ENCODE data around the gene UBTD2. TPM values are rescaled to one million over a fixed set of nuclear protein-coding genes. Genes with fewer than 3 reads are reported as not detected.

Gene UBTD2
- total and polyA plus RNA-seq, 4 donors: 8.8 to 21.1 (median 16.6) TPM

DNA sequence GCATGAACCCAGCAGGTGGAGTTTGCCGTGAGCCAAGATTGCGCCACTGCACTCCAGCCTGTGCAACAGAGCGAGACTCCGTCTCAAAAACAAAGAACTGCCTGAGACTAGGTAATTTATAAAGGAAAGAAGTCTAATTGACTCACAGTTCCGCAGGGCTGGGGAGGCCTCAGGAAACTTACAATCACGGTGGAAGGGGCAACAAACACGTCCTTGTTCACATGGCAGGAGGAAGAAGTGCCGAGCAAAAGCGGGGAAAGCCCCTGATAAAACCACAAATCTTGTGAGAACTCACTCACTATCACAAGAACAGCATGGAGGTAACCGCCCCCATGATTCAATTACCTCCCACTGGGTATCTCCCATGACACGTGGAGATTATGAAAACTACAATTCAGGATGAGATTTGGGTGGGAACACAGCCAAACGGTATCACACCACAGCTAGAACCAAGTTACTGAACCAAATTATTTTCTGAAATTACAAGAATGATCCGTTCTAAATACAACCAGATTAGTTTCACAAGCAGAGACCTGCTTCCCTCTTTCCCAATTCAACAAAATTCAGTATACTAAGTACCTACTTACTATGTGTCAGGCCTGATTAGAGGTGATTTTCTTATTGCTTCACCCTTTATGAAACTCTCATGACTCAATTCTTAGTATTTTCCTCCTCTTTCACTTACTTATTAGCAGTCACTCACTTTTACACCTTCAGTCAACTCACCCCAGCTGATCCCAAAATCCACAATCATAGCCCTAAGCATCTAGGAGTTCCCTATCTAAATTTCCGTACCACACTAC, 8.4 kb downstream of the UBTD2 start:
- ATAC-seq (ENCODE audit: low FRiP score) (no peak), DNase-seq (no peak)
- no peak overlapping the region for H3K27ac ChIP-seq (ENCODE audit: low read depth in 1 of 2, low read length in 2 of 2)

DNA sequence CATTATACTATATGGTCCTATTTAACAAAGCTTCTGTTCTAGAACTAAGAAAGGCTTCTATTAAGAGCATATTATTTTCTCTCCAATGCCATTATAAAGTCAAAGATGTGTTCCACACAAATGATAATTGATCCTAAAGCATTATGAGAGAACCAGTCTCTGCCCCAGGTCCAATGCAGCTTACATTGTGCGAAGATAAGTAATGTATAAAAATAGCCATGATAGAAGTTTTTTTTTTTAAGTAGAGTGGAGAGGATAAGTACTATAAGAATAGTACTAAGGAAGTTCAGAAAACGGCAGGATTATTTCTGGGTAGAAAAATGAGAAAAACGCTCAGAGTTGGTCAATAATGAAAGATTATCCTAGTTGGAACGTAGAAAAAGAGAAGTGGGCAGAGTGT, 15.6 kb downstream of the UBTD2 start:
- H3K27ac ChIP-seq (ENCODE audit: low read depth in 1 of 2, low read length in 2 of 2): no peak overlapping the region
- no peaks in the 10 kb centered on the region for H3K9me3 ChIP-seq (ENCODE audit: control insufficient read depth, low read length)
- intact Hi-C loops (cut with DNase I): no loop called here
- H3K36me3 ChIP-seq (ENCODE audit: control insufficient read depth in 1 of 2, insufficient read depth in 2 of 2, low read length in 1 of 2): peaks cover 0 to 2% of the 10 kb centered on the region in 2 donors
- H3K27me3 ChIP-seq (ENCODE audit: control insufficient read depth in 1 of 2, insufficient read depth in 2 of 2, low read length in 1 of 2): no peaks in the 10 kb centered on the region
- H3K4me3 ChIP-seq (ENCODE audit: low read length in 2 of 2): no peak overlapping the region
- WGBS, 2 donors: 50 to 59% methylated on average over 4 of the region's 4 CpGs
- ATAC-seq (ENCODE audit: low FRiP score) (no peak), DNase-seq (no peak)
- peaks cover 0 to 2% of the 10 kb centered on the region in 2 donors for H3K4me1 ChIP-seq (ENCODE audit: control insufficient read depth in 1 of 2, insufficient read depth in 2 of 2, low read length in 2 of 2)

More for the DNA sequence above, 8.4 kb downstream of the UBTD2 start:
- 90 to 93% methylated on average over 14 of the region's 14 CpGs for WGBS, 2 donors
- intact Hi-C loops (cut with DNase I): no loop called here
- no peaks in the 10 kb centered on the region for H3K27me3 ChIP-seq (ENCODE audit: control insufficient read depth in 1 of 2, insufficient read depth in 2 of 2, low read length in 1 of 2)
- no peaks in the 10 kb centered on the region for H3K4me1 ChIP-seq (ENCODE audit: control insufficient read depth in 1 of 2, insufficient read depth in 2 of 2, low read length in 2 of 2)
- no peak overlapping the region for H3K4me3 ChIP-seq (ENCODE audit: low read length in 2 of 2)
- no peaks in the 10 kb centered on the region for H3K9me3 ChIP-seq (ENCODE audit: control insufficient read depth, low read length)
- H3K36me3 ChIP-seq (ENCODE audit: control insufficient read depth in 1 of 2, insufficient read depth in 2 of 2, low read length in 1 of 2): peaks cover 0 to 2% of the 10 kb centered on the region in 2 donors

- Histone ChIP-seq H3K27ac (ENCODE audit: low read depth in 1 of 2, low read length in 2 of 2) (no peak overlapping the region), H3K27me3 (ENCODE audit: control insufficient read depth in 1 of 2, insufficient read depth in 2 of 2, low read length in 1 of 2) (no peaks in the 10 kb centered on the region), H3K9me3 (ENCODE audit: control insufficient read depth, low read length) (no peaks in the 10 kb centered on the region), H3K4me1 (ENCODE audit: control insufficient read depth in 1 of 2, insufficient read depth in 2 of 2, low read length in 2 of 2) (peaks cover 0 to 2% of the 10 kb centered on the region in 2 donors), H3K4me3 (ENCODE audit: low read length in 2 of 2) (no peak overlapping the region), H3K36me3 (ENCODE audit: control insufficient read depth in 1 of 2, insufficient read depth in 2 of 2, low read length in 1 of 2) (no peaks in the 10 kb centered on the region)
- WGBS, 2 donors: 66 to 75% methylated on average over 4 of the region's 4 CpGs
- DNase-seq (no peak), ATAC-seq (ENCODE audit: low FRiP score) (no peak)
- intact Hi-C loops (cut with DNase I): no loop called here
These were observed 16.9 kb downstream of the UBTD2 start for GRCh38 chr5:172266676-172267092.

DNA sequence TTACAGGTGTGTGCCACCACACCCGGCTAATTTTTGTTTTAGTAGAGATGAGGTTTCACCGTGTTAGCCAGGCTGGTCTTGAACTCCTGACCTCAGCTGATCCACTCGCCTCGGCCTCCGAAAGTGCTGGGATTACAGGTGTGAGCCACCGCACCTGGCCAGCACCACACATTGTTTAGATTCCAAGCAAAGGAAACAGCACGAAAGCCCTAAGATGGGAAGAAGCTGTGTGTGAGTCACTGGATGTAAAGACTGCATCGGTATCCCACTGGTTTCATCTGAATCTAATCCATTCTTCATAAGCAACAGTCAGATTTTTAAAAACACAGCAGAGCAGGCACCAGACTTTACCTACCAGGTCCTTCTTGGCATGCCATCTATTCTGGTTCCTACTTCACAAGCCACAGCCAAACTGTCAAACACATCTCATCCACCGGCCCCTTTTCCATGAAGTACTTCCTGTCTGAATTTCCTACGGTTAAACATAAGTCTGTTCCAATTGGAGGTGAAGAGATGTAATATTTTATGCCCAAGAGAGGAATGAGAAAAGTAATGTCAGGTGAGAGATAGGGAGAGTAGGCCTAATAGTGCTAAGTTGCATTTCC, 17.4 kb downstream of the UBTD2 start:
- Histone ChIP-seq H3K9me3 (ENCODE audit: control insufficient read depth, low read length) (no peaks in the 10 kb centered on the region), H3K36me3 (ENCODE audit: control insufficient read depth in 1 of 2, insufficient read depth in 2 of 2, low read length in 1 of 2) (no peaks in the 10 kb centered on the region), H3K27me3 (ENCODE audit: control insufficient read depth in 1 of 2, insufficient read depth in 2 of 2, low read length in 1 of 2) (no peaks in the 10 kb centered on the region), H3K27ac (ENCODE audit: low read depth in 1 of 2, low read length in 2 of 2) (no peak overlapping the region), H3K4me3 (ENCODE audit: low read length in 2 of 2) (no peak overlapping the region), H3K4me1 (ENCODE audit: control insufficient read depth in 1 of 2, insufficient read depth in 2 of 2, low read length in 2 of 2) (peaks cover 0 to 2% of the 10 kb centered on the region in 2 donors)
- no peak for DNase-seq
- intact Hi-C loops (cut with DNase I): no loop called here
- no peak for ATAC-seq (ENCODE audit: low FRiP score)
- 79% methylated on average over 10 of the region's 10 CpGs for WGBS, 2 donors

DNA sequence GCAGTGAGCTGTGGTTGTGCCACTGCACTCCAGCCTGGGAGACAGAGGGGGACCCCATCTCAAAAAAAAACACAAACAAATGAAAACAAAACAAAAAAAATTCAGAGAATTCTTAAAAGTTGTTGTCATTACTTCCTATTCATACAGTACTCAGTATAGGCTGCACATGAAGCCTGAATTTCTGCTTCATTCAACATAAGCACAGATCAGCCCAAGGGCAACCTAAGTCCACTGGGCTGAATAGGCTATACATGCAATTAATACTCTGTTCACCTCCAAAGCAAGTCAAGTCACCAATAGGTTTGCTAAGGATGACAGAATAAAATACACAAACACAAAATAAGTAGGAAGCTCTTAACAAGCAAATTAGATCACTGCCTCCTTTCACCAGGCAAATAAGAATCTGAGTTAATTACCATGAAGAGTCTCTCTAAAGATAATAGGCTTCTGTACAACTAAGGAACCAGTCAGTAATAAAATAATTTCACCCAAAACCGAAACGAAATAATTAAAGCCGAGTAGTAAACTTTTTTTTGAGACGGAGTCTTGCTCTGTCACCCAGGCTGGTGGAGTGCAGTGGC, 18.7 kb downstream of the UBTD2 start:
- intact Hi-C loops (cut with DNase I): no loop called here
- DNase-seq (no peak), ATAC-seq (ENCODE audit: low FRiP score) (no peak)
- Histone ChIP-seq H3K36me3 (ENCODE audit: control insufficient read depth in 1 of 2, insufficient read depth in 2 of 2, low read length in 1 of 2) (no peaks in the 10 kb centered on the region), H3K27ac (ENCODE audit: low read depth in 1 of 2, low read length in 2 of 2) (no peak overlapping the region), H3K9me3 (ENCODE audit: control insufficient read depth, low read length) (no peaks in the 10 kb centered on the region), H3K27me3 (ENCODE audit: control insufficient read depth in 1 of 2, insufficient read depth in 2 of 2, low read length in 1 of 2) (no peaks in the 10 kb centered on the region), H3K4me3 (ENCODE audit: low read length in 2 of 2) (no peak overlapping the region), H3K4me1 (ENCODE audit: control insufficient read depth in 1 of 2, insufficient read depth in 2 of 2, low read length in 2 of 2) (peaks cover 0 to 2% of the 10 kb centered on the region in 2 donors)
- WGBS, 2 donors: 92 to 94% methylated on average over 4 of the region's 4 CpGs

DNA sequence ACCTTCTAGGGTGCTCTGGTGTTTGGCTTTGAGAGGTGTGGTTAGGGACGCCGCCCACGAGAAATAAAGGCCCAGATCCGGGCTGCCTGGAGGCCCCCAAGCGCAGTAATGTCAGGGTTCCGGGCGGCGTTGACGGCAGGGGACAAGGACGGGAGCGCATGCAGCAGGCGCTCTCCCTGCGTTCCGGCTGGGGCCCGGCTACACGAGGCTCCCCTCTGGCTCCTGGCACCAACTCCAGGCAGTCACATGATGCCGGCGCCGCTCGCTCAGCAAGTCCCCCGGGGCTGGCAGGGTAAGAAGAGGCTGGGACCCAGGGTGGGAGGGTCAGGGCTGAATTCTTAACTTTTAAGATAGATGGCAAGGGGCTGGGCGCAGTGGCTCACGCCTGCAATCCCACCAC, 28.1 kb downstream of the UBTD2 start:
- Histone ChIP-seq H3K4me3 (ENCODE audit: low read length in 2 of 2) (no peak overlapping the region), H3K4me1 (ENCODE audit: control insufficient read depth in 1 of 2, insufficient read depth in 2 of 2, low read length in 2 of 2) (no peaks in the 10 kb centered on the region), H3K27me3 (ENCODE audit: control insufficient read depth in 1 of 2, insufficient read depth in 2 of 2, low read length in 1 of 2) (no peaks in the 10 kb centered on the region), H3K27ac (ENCODE audit: low read depth in 1 of 2, low read length in 2 of 2) (no peak overlapping the region), H3K9me3 (ENCODE audit: control insufficient read depth, low read length) (peaks cover 3% of the 10 kb centered on the region), H3K36me3 (ENCODE audit: control insufficient read depth in 1 of 2, insufficient read depth in 2 of 2, low read length in 1 of 2) (peaks cover 0 to 2% of the 10 kb centered on the region in 2 donors)
- ATAC-seq (ENCODE audit: low FRiP score): no peak
- intact Hi-C loops (cut with DNase I): no loop called here
- WGBS, 2 donors: 97 to 98% methylated on average over 23 of the region's 23 CpGs
- DNase-seq: no peak

DNA sequence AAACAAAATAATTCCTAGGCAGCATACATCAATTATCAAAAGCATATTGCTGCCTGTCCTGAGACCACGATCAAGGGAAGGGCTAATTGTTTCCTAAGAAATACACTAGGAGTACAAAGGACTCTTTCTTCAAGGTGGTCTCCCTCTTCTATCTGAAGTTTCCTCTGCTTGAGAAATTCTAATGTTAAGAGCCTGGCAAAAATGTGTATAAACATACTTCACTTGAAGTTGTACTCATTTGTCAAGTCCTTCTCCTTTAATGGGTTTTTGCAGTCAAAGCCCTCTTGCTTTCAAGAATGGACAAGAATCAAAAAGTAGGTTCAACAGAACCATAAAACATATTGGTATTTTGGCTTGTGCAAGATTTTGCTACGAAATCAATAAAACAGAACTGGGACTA, 31.1 kb downstream of the UBTD2 start:
- ATAC-seq (ENCODE audit: low FRiP score) (no peak), DNase-seq (no peak)
- Histone ChIP-seq H3K9me3 (ENCODE audit: control insufficient read depth, low read length) (peaks cover 3% of the 10 kb centered on the region), H3K4me1 (ENCODE audit: control insufficient read depth in 1 of 2, insufficient read depth in 2 of 2, low read length in 2 of 2) (no peaks in the 10 kb centered on the region), H3K4me3 (ENCODE audit: low read length in 2 of 2) (no peak overlapping the region), H3K27me3 (ENCODE audit: control insufficient read depth in 1 of 2, insufficient read depth in 2 of 2, low read length in 1 of 2) (no peaks in the 10 kb centered on the region), H3K27ac (ENCODE audit: low read depth in 1 of 2, low read length in 2 of 2) (no peak overlapping the region), H3K36me3 (ENCODE audit: control insufficient read depth in 1 of 2, insufficient read depth in 2 of 2, low read length in 1 of 2) (peaks cover 0 to 2% of the 10 kb centered on the region in 2 donors)
- 65 to 76% methylated on average over 2 of the region's 2 CpGs for WGBS, 2 donors
- intact Hi-C loops (cut with DNase I): no loop called here

DNA sequence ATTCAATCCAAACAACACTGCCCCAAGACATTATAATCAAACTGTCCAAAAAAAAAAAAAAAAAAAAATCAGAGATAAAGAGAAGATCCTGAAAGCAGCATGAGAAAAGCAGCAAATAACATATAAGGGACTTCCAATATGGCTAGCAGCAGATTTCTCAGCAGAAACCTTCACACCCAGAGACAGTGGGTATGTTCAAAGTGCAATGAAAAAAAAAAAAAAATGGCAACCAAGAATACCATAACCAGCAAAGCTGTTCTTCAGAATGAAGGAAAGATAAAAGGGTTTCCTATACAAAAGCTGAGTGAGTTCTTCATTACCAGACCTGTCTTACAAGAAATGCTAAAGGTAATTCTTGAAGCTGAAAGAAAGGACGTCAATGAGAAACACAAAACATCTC, 32.1 kb downstream of the UBTD2 start:
- ATAC-seq (ENCODE audit: low FRiP score): no peak
- WGBS, 2 donors: 96 to 100% methylated on average over 1 of the region's 1 CpG
- no peak for DNase-seq
- H3K27me3 ChIP-seq (ENCODE audit: control insufficient read depth in 1 of 2, insufficient read depth in 2 of 2, low read length in 1 of 2): no peaks in the 10 kb centered on the region
- H3K27ac ChIP-seq (ENCODE audit: low read depth in 1 of 2, low read length in 2 of 2): no peak overlapping the region
- intact Hi-C loops (cut with DNase I): no loop called here
- H3K4me3 ChIP-seq (ENCODE audit: low read length in 2 of 2): no peak overlapping the region
- peaks cover 3% of the 10 kb centered on the region for H3K9me3 ChIP-seq (ENCODE audit: control insufficient read depth, low read length)
- H3K4me1 ChIP-seq (ENCODE audit: control insufficient read depth in 1 of 2, insufficient read depth in 2 of 2, low read length in 2 of 2): no peaks in the 10 kb centered on the region
- H3K36me3 ChIP-seq (ENCODE audit: control insufficient read depth in 1 of 2, insufficient read depth in 2 of 2, low read length in 1 of 2): peaks cover 0 to 2% of the 10 kb centered on the region in 2 donors
